GM23338 (cell line): Measurements from ENCODE around the gene USP20.

ENCODE experiments used
- CREB1 ChIP-seq: fragments of 250-450 bp; sonication (Bioruptor Pico); IDR thresholded peaks from 2 replicates; pipeline ENCODE4 v1.5.0; 2020; ENCODE audit warnings: low read depth, mild to moderate bottlenecking, moderate library complexity
- EZH2 ChIP-seq: fragments of 200-600 bp; sonication (generic); IDR thresholded peaks from one replicate; pipeline ENCODE4 v1.8.0; 2017; ENCODE audit warnings: antibody characterized with exemption, mild to moderate bottlenecking, low read depth; ENCODE audit not compliant: unreplicated experiment
- EZH2phosphoT487 ChIP-seq: fragments of 200-600 bp; sonication (generic); IDR thresholded peaks from one replicate; pipeline ENCODE4 v1.8.1; 2018; ENCODE audit warnings: antibody characterized with exemption; ENCODE audit not compliant: unreplicated experiment
- NANOG ChIP-seq: IDR thresholded peaks from 2 replicates; pipeline ENCODE4 v1.6.1; 2016; ENCODE audit warnings: antibody characterized with exemption, borderline replicate concordance
- POLR2AphosphoS5 ChIP-seq: IDR thresholded peaks from 2 replicates; pipeline ENCODE4 v1.6.1; 2016; ENCODE audit warnings: antibody characterized with exemption, low read depth
- ZNF114 ChIP-seq: fragments of 250-450 bp; sonication (Bioruptor Pico); IDR thresholded peaks from 2 replicates; pipeline ENCODE4 v1.5.0; 2020; ENCODE audit warnings: mild to moderate bottlenecking, moderate library complexity
- TF ChIP-seq, protein P1 (sequence below), 2 experiments: fragments of 200-600 bp in 1 of 2; sonication (generic) in 1 of 2; conservative IDR thresholded peaks; 2 replicates each; pipeline versions ENCODE4 v1.5.1 to v1.6.1; 2016 to 2017; ENCODE audit warnings: antibody characterized with exemption in 2 of 2, low read depth in 2 of 2, mild to moderate bottlenecking in 2 of 2, moderate library complexity in 1 of 2
- TF ChIP-seq, protein P2 (sequence below): IDR thresholded peaks from one replicate; pipeline ENCODE4 v1.6.1; 2018; ENCODE audit warnings: antibody characterized with exemption; ENCODE audit not compliant: unreplicated experiment
- TF ChIP-seq, protein P3 (sequence below): IDR thresholded peaks from 2 replicates; pipeline ENCODE4 v1.6.1; 2016; ENCODE audit warnings: antibody characterized with exemption

DNA sequence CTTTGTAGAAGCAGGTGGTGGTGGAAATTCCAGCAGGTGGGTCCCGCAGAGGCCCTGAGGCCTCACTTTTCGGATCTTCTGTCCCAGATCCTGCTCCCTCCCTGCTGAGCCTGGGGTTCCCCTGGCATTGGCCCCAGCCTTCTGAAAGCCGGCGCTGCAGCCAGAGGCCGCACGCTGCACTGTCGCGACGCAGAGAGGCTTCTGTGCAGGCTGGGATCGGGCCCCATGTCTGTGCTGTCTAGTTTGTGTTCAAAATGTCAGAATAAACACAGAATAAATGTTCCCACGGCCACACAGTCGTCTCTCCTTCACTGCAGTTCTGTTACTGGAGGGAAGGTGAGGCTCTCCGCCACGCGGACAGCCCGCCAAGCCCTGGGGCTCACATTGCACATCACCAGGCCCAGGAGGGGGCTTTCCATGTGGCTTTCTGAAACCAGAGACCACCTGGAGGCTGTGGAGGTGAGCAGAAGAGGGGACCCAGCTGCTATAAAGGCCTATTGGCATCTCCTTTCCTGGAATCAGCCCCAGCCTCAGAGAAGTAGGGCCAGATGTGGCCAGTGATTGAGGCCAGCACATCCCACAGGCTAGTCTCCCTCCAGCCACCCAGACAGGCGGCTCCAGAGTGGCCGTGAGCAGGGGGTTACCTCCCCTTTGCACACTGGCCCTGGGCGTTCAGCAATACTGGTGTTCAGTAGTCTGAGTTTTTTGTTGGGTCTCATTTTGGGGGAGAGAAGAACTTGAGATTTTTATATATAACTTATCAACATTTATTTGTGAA, 46.5 kb downstream of the USP20 start:
- TF ChIP-seq, protein P1, sequence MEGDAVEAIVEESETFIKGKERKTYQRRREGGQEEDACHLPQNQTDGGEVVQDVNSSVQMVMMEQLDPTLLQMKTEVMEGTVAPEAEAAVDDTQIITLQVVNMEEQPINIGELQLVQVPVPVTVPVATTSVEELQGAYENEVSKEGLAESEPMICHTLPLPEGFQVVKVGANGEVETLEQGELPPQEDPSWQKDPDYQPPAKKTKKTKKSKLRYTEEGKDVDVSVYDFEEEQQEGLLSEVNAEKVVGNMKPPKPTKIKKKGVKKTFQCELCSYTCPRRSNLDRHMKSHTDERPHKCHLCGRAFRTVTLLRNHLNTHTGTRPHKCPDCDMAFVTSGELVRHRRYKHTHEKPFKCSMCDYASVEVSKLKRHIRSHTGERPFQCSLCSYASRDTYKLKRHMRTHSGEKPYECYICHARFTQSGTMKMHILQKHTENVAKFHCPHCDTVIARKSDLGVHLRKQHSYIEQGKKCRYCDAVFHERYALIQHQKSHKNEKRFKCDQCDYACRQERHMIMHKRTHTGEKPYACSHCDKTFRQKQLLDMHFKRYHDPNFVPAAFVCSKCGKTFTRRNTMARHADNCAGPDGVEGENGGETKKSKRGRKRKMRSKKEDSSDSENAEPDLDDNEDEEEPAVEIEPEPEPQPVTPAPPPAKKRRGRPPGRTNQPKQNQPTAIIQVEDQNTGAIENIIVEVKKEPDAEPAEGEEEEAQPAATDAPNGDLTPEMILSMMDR (conservative IDR thresholded peaks at IDR 0.05; ENCODE audit: low read depth in 2 of 2) = no peak
- no peak for TF ChIP-seq POLR2AphosphoS5
- TF ChIP-seq NANOG = no peak
- TF ChIP-seq EZH2 = no peak
- TF ChIP-seq EZH2phosphoT487 = no peak
- TF ChIP-seq, protein P2, sequence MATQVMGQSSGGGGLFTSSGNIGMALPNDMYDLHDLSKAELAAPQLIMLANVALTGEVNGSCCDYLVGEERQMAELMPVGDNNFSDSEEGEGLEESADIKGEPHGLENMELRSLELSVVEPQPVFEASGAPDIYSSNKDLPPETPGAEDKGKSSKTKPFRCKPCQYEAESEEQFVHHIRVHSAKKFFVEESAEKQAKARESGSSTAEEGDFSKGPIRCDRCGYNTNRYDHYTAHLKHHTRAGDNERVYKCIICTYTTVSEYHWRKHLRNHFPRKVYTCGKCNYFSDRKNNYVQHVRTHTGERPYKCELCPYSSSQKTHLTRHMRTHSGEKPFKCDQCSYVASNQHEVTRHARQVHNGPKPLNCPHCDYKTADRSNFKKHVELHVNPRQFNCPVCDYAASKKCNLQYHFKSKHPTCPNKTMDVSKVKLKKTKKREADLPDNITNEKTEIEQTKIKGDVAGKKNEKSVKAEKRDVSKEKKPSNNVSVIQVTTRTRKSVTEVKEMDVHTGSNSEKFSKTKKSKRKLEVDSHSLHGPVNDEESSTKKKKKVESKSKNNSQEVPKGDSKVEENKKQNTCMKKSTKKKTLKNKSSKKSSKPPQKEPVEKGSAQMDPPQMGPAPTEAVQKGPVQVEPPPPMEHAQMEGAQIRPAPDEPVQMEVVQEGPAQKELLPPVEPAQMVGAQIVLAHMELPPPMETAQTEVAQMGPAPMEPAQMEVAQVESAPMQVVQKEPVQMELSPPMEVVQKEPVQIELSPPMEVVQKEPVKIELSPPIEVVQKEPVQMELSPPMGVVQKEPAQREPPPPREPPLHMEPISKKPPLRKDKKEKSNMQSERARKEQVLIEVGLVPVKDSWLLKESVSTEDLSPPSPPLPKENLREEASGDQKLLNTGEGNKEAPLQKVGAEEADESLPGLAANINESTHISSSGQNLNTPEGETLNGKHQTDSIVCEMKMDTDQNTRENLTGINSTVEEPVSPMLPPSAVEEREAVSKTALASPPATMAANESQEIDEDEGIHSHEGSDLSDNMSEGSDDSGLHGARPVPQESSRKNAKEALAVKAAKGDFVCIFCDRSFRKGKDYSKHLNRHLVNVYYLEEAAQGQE = no peak
- TF ChIP-seq CREB1 (CRISPR knock-in tag) = no peak
- TF ChIP-seq ZNF114 (CRISPR knock-in tag) = no peak
- TF ChIP-seq, protein P3, sequence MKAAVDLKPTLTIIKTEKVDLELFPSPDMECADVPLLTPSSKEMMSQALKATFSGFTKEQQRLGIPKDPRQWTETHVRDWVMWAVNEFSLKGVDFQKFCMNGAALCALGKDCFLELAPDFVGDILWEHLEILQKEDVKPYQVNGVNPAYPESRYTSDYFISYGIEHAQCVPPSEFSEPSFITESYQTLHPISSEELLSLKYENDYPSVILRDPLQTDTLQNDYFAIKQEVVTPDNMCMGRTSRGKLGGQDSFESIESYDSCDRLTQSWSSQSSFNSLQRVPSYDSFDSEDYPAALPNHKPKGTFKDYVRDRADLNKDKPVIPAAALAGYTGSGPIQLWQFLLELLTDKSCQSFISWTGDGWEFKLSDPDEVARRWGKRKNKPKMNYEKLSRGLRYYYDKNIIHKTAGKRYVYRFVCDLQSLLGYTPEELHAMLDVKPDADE = no peak
